Kidney (tissue), 22 donors: ENCODE measurements around the gene SLC7A4. TPM values are rescaled to one million over a fixed set of nuclear protein-coding genes. Genes with fewer than 3 reads are reported as not detected.

ENCODE experiments used
- DNase-seq, 5 donors: peaks; one replicate each; pipeline ENCODE4 v3.0.0-alpha.2; 2013 to 2020
- FAIRE-seq: peaks from 2 replicates; lab custom pipeline; 2012; peaks lifted over from hg19 to GRCh38; lab: Jason Lieb, UNC
- H3K27ac ChIP-seq, 2 donors: one replicate each; pipeline ENCODE4 v1.7.0; 2013; ENCODE audit warnings: low read depth in 2 of 2, low read length in 2 of 2, inconsistent platforms in 1 of 2
- H3K27me3 ChIP-seq: one replicate; pipeline ENCODE4 v1.7.1; 2013; ENCODE audit warnings: low read length, inconsistent platforms; ENCODE audit not compliant: control insufficient read depth, insufficient read depth
- H3K36me3 ChIP-seq, 3 donors: one replicate each; pipeline versions ENCODE4 v1.7.0 to v1.7.1; 2013; ENCODE audit warnings: low read length in 3 of 3, control low read depth in 1 of 3, inconsistent platforms in 1 of 3; ENCODE audit not compliant: insufficient read depth in 3 of 3, control insufficient read depth in 2 of 3
- H3K4me1 ChIP-seq, 3 donors: one replicate each; pipeline versions ENCODE4 v1.7.0 to v1.7.1; 2013; ENCODE audit warnings: low read length in 3 of 3, inconsistent platforms in 1 of 3, low read depth in 1 of 3; ENCODE audit not compliant: control insufficient read depth in 2 of 3, insufficient read depth in 2 of 3
- H3K4me3 ChIP-seq, 3 donors: one replicate each; pipeline versions ENCODE4 v1.7.0 to v1.8.1; 2013; ENCODE audit warnings: low read length in 3 of 3, control low read depth in 1 of 3, inconsistent platforms in 1 of 3
- H3K9ac ChIP-seq, 3 donors: one replicate each; pipeline versions ENCODE4 v1.7.0 to v1.7.1; 2013; ENCODE audit warnings: low read length in 3 of 3, control low read depth in 1 of 3, inconsistent platforms in 1 of 3
- H3K9me3 ChIP-seq, 3 donors: one replicate each; pipeline versions ENCODE4 v1.7.0 to v1.7.1; 2013; ENCODE audit warnings: low read length in 3 of 3, control low read depth in 1 of 3, inconsistent platforms in 1 of 3; ENCODE audit not compliant: control insufficient read depth in 2 of 3, insufficient read depth in 1 of 3
- intact Hi-C: fragments of 100-400 bp; cut with DNase I; formaldehyde crosslinking; loops from one replicate; pipeline ENCODE4 v1.11.1; 2022
- long read RNA-seq, 10 donors: library from polyadenylated mRNA in 1 of 10; unstranded in 1 of 10; transcript quantifications; one replicate each; pipeline ENCODE4 v2.0.0 and lab custom pipeline, GENCODE V29; 2021 to 2026
- polyA plus RNA-seq: library from polyadenylated mRNA; stranded (reverse); fragments of 350-450 nt; fragmentation: Illumina TruSeq; extraction: RNeasy Lipid Tissue Mini Kit (QIAGEN cat#74804); gene quantifications from one replicate; pipeline ENCODE4 v1.2.3, GENCODE V29; 2014; ENCODE audit warnings: low read depth, low replicate concordance; ENCODE audit not compliant: insufficient read depth
- total RNA-seq: library from RNA; stranded (reverse); fragmentation: NEBNext Ultra II Directional; extraction: Animal tissue kit (Norgen Biotek cat#: 25700); gene quantifications from one replicate; pipeline ENCODE4 v1.2.1, GENCODE V29; 2021
- TF ChIP-seq, protein P1 (sequence below): IDR thresholded peaks from 3 replicates; pipeline ENCODE4 v1.5.1; 2012; ENCODE audit warnings: mild to moderate bottlenecking, moderate library complexity, borderline replicate concordance; ENCODE audit not compliant: insufficient read depth; ENCODE audit errors: extremely low read depth
- donor health status: control.
- donor health status: control.
- donor health status: control.
- donor health status: control.
- donor health status: control.
- donor health status: DM: yes; HTN: yes; CAD: no.
- donor health status: Normal renal cell carcinoma (clear cell type).

Gene SLC7A4
- 0.57 TPM for total RNA-seq
- 1.2 TPM for polyA plus RNA-seq
- long read RNA-seq, donor 1: 0 reads
- long read RNA-seq, donor 2: 0 reads
- long read RNA-seq, donor 3, partial matches to known transcripts: 0 of 1 reads
- long read RNA-seq, donor 3, other reads (novel, unspliced or antisense): 0 of 1 reads
- long read RNA-seq, donor 4: 0 reads
- long read RNA-seq, donor 5: 0 reads
- long read RNA-seq, donor 6, partial matches to known transcripts: 0 of 1 reads
- long read RNA-seq, donor 6, other reads (novel, unspliced or antisense): 0 of 1 reads
- long read RNA-seq, donor 7: 0 reads
- long read RNA-seq, donor 8: 0 reads
- long read RNA-seq, donor 9: 0 reads
- long read RNA-seq, donor 10: 0 reads

DNA sequence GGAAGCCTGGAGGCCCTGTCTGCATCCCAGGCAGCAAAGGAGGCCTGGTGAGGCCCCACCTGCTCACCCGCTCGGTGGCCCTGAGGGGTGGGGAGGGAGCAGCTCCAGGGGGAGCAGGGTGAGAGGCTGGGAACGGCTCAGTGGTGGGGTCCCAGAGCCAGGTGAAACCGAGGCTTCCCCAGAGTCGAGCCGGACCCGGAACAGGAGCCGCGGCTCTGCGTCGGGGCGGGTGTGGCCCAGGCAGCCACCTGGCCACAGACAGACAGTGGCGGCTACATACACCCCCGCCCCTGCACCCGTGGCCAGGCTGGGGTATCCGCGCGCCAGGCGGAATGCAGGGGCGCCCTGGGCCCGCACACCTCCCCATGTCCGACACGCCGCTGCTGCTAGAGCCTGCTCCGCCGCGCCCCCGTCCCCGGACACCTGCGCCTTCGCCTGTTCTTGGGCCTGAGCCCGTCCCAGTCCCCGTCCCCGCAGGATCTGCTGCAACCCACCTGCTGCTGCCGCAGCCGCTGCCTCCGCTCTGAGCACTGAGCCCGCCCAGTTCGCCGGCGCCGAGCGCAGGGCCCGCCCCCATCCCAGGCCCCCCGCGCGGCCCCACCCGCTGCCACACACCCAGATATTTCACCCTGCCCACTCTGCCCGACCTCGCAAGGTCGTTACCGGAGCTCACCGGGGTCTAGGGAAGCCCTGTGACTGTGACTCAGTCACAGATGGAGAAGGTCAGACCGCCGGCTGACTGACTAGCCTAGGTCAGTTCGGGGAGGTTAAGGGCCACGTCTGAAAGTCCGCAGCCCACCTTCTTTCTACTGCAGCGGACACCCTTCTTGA, at the start of gene SLC7A4:
TSS of gene SLC7A4 (minus strand) at position 525 of the 831 bp plus-strand sequence. CDS start 749 bp downstream, outside the sequence.
- FAIRE-seq (no peak), DNase-seq (peak in 2 of 5 donors; percentile 43 to 52)
- Histone ChIP-seq H3K9ac (no peak within 1 kb of the TSS), H3K4me1 (peaks cover 0 to 7% (median 0%) of the 10 kb centered on the region in 3 donors), H3K27me3 (no peaks in the 10 kb centered on the region), H3K9me3 (no peaks in the 10 kb centered on the region), H3K36me3 (no peaks in the 10 kb centered on the region), H3K4me3 (no peak within 1 kb of the TSS), H3K27ac (no peak within 1 kb of the TSS)
- intact Hi-C loops: no loop called here
- TF ChIP-seq, protein P1, sequence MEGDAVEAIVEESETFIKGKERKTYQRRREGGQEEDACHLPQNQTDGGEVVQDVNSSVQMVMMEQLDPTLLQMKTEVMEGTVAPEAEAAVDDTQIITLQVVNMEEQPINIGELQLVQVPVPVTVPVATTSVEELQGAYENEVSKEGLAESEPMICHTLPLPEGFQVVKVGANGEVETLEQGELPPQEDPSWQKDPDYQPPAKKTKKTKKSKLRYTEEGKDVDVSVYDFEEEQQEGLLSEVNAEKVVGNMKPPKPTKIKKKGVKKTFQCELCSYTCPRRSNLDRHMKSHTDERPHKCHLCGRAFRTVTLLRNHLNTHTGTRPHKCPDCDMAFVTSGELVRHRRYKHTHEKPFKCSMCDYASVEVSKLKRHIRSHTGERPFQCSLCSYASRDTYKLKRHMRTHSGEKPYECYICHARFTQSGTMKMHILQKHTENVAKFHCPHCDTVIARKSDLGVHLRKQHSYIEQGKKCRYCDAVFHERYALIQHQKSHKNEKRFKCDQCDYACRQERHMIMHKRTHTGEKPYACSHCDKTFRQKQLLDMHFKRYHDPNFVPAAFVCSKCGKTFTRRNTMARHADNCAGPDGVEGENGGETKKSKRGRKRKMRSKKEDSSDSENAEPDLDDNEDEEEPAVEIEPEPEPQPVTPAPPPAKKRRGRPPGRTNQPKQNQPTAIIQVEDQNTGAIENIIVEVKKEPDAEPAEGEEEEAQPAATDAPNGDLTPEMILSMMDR: no peak

DNA sequence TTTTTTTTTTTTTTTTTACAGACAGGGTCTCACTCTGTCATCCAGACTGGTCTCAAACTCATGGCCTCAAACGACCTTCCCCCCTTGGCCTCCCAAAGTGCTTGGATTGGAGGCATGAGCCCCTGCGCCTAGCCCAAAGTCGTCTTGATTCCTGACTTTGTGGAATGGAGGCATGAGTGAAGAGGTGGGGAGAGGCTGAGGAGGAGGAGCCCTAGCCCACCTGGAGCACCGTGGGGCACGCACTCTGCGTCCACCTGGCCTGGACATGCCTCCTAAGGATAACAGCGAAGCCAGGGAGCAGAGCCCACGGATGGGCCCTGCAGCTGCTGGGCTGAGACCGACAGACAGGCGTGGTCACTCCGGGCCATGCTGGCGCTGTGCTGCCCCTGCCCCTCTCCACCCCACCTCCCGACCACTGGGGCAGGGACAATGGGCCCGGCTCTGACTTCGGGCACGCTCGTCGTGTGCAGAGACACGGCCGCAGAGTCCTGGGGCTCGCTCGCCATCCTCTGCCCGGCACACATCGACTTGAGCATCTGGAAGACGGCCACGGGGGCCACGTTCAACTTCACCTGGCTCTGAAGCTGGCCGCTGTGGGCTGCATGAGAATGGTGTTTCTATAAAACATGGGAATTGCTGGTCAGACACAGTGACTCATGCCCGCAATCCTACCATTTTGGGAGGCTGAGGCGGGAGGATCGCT, 48.2 kb upstream of the SLC7A4 start:
- DNase-seq (no peak), FAIRE-seq (no peak)
- Histone ChIP-seq H3K36me3 (no peaks in the 10 kb centered on the region), H3K9ac (no peak overlapping the region), H3K4me1 (no peaks in the 10 kb centered on the region), H3K4me3 (no peak overlapping the region), H3K9me3 (no peaks in the 10 kb centered on the region), H3K27me3 (no peaks in the 10 kb centered on the region), H3K27ac (no peak overlapping the region)
- TF ChIP-seq, protein P1: no peak
- intact Hi-C loops: no loop called here

DNA sequence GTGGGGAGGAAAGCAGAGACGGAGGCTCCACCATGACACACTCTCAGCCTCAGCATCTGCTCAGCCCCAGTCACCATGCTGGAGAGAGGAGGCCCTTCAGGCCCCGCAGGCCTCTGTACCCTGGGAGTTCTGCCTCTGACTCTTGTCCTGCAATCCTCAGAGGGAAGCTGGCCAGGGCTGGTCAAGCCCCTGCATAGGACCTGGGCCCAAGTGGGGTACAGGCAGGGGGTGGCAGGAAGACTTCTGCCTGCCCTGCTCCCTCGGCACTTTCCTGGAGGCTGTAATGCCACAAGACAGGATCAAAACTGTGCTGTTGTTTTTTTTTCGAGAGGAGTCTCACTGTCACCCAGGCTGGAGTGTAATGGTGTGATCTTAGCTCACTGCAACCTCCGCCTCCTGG, 47.1 kb upstream of the SLC7A4 start:
- Histone ChIP-seq H3K4me1 (no peaks in the 10 kb centered on the region), H3K9me3 (no peaks in the 10 kb centered on the region), H3K9ac (no peak overlapping the region), H3K27ac (no peak overlapping the region), H3K27me3 (no peaks in the 10 kb centered on the region), H3K4me3 (no peak overlapping the region), H3K36me3 (no peaks in the 10 kb centered on the region)
- TF ChIP-seq, protein P1: no peak
- intact Hi-C loops: no loop called here
- DNase-seq: no peak
- no peak for FAIRE-seq
